GM18498 (cell line): Measurements from ENCODE around the gene RBL2.
"Not testable (repeated sequence)": the region's sequence is repeated elsewhere in the genome, so short reads cannot be mapped to it uniquely, and the experiment has no call there.

ENCODE experiments used
- ATAC-seq: cut with Tn5 transposase; IDR thresholded peaks from one replicate; pipeline ENCODE4 v1.9.1; 2021; ENCODE audit warnings: mild to moderate bottlenecking, moderate library complexity; ENCODE audit not compliant: unreplicated experiment

The RBL2 gene

DNA sequence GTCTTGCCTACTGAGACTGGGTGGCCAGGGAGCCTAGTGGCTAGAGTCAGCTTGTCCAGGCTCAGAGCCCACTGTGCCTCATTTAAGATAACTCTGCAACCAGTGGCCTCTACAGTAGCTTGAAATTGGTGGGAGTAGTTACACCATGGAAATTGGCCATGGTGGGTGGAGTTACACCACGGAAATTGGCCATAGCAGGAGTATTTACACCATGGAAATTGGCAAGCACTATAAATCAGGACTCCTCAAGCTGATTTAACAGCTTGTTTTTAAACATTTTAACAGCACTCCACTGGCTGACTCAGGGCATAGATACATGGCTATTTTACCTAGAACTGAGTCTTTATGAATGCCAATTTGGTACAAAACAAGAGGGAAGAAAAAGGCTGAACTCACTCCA is 96.5 kb downstream of the RBL2 start:
- ATAC-seq: no peak

DNA sequence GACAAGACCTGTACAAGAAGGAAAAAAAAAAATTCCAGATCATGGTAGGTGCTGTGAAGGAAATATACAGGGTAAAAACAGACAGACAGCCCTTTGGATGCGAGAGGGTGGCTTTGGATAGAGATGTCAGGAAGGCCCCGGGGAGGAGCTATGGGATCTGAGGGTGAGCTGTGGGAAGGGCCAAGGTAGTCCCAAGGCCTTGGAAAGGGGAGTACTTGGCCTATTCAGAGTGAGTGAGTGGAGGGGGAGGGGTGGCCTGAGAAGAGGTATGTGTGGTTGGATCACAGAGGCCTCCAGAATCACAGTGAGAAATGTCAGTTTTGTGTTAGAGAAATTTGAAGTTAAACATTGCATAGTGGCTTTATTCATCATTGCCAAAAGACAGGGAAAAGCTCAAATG is 99.9 kb downstream of the RBL2 start:
- ATAC-seq: no peak

DNA sequence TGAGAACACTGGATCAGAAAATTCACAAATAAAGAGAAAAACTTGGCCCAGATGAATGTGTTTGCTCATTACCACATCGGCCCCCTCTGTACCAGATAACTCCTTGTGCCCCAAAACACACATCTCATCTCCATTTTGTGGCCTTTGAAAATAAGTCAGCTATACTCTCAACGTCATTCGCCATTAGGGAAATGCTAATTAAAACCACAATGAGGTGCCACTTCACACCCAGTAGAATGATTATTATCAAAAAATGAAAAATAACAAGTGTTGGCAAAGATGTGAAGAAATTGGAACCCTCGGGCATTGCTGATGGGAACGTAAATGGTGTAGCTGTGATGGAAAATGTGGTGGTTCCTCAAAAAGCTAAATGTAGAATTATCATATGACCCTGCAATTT is 103.4 kb downstream of the RBL2 start:
- ATAC-seq: no peak

DNA sequence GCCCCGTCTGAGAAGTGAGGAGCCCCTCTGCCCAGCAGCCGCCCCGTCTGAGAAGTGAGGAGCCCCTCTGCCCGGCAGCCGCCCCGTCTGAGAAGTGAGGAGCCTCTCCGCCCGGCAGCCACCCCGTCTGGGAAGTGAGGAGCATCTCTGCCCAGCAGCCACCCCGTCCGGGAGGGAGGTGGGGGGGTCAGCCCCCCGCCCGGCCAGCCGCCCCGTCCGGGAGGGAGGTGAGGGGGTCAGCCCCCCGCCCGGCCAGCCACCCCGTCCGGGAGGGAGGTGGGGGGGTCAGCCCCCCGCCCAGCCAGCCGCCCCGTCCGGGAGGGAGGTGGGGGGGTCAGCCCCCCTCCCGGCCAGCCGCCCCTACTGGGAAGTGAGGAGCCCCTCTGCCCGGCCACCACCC is 105.1 kb downstream of the RBL2 start:
- ATAC-seq: not testable (repeated sequence)

DNA sequence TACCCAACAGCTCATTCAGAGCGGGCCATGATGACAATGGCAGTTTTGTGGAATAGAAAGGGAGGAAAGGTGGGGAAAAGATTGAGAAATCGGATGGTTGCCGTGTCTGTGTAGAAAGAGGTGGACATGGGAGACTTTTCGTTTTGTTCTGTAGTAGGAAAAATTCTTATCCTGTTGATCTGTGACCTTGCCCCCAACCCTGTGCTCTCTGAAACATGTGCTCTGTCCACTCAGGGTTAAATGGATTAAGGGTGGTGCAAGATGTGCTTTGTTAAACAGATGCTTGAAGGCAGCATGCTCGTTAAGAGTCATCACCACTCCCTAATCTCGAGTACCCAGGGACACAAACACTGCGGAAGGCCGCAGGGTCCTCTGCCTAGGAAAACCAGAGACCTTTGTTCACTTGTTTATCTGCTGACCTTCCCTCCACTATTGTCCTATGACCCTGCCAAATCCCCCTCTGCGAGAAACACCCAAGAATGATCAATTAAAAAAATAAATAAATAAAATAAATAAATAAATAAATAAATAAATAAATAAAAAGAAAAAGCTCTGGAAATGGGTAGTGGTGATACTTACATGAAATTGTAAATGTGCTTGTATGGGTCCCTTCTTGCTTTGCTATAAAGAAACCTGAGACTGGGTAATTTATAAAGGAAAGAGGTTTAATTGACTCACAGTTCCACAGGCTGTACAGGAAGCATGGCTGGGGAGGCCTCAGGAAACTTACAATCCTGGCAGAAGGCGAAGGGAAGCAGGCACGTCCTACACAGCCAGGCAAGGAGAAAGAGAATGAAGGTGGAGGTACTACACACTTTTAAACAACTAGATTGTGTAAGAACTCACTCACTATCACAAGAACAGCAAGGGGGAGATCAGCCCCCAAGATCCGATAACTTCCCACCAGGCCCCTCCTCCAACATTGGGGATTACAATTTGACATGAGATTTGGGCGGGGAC is 105.8 kb downstream of the RBL2 start:
- not testable (repeated sequence) for ATAC-seq
